HG02852 (cell line): ENCODE results near the gene ICE2.

ENCODE experiments used
- ATAC-seq: cut with Tn5 transposase; IDR thresholded peaks from one replicate; pipeline ENCODE4 v1.9.1; 2021; ENCODE audit warnings: mild to moderate bottlenecking, moderate library complexity; ENCODE audit not compliant: unreplicated experiment

The ICE2 gene

GRCh38 chr15:60457985-60458384, 21.0 kb downstream of the ICE2 start:
- ATAC-seq = no peak

GRCh38 chr15:60454824-60455223, 24.1 kb downstream of the ICE2 start:
- no peak for ATAC-seq

GRCh38 chr15:60448668-60449360, 30.1 kb downstream of the ICE2 start:
- ATAC-seq = no peak

- ATAC-seq = no peak
Measured at GRCh38 chr15:60444289-60444912, 34.5 kb downstream of the ICE2 start.

GRCh38 chr15:60442763-60443162, 36.2 kb downstream of the ICE2 start:
- no peak for ATAC-seq

GRCh38 chr15:60442031-60442650, 36.8 kb downstream of the ICE2 start:
- no peak for ATAC-seq

- no peak for ATAC-seq
Measured at GRCh38 chr15:60441331-60441730, 37.6 kb downstream of the ICE2 start.

GRCh38 chr15:60438646-60439045, 40.3 kb downstream of the ICE2 start:
- ATAC-seq = no peak

- ATAC-seq = no peak
Measured at GRCh38 chr15:60428935-60429334, 50.0 kb downstream of the ICE2 start.

GRCh38 chr15:60426870-60427508, 52.0 kb downstream of the ICE2 start:
- ATAC-seq = no peak

- ATAC-seq = no peak
Measured at GRCh38 chr15:60425461-60425860, 53.5 kb downstream of the ICE2 start.

- no peak for ATAC-seq
Measured at GRCh38 chr15:60424006-60424405, 54.9 kb downstream of the ICE2 start.

GRCh38 chr15:60423537-60423936, 55.4 kb downstream of the ICE2 start:
- no peak for ATAC-seq

GRCh38 chr15:60421544-60421943, 57.4 kb downstream of the ICE2 start:
- no peak for ATAC-seq

- no peak for ATAC-seq
Measured at GRCh38 chr15:60420203-60420716, 58.7 kb downstream of the ICE2 start.

- ATAC-seq = no peak
Measured at GRCh38 chr15:60419753-60420152, 59.2 kb downstream of the ICE2 start.

GRCh38 chr15:60418096-60418495, 60.8 kb downstream of the ICE2 start:
- no peak for ATAC-seq

GRCh38 chr15:60417112-60417511, 61.8 kb downstream of the ICE2 start:
- no peak for ATAC-seq

GRCh38 chr15:60416484-60416883, 62.5 kb downstream of the ICE2 start:
- no peak for ATAC-seq

GRCh38 chr15:60414016-60414682, 64.8 kb downstream of the ICE2 start:
- ATAC-seq = no peak

GRCh38 chr15:60413231-60413824, 65.6 kb downstream of the ICE2 start:
- ATAC-seq = no peak
